ENCODE results near the gene ABCD3.
"Not testable (repeated sequence)": the region's sequence is repeated elsewhere in the genome, so short reads cannot be mapped to it uniquely, and the experiment has no call there.

Gene ABCD3
- total RNA-seq, result 24.6 reads per million, percentile 51 among the genes with 10 or more reads in this experiment

GRCh38 chr1:94417978-94418663, at the start of gene ABCD3:
Gene ABCD3 (plus strand): TSS chr1:94418389. CDS start chr1:94418479, 90 bp downstream.
- DNase-seq, result peak; percentile 94

- DNase-seq, result not testable (repeated sequence)
Observed at GRCh38 chr1:94372771-94373170, 45.4 kb upstream of the ABCD3 start.

- not testable (repeated sequence) for DNase-seq
Observed at GRCh38 chr1:94373311-94373710, 44.9 kb upstream of the ABCD3 start.

GRCh38 chr1:94375666-94376065, 42.5 kb upstream of the ABCD3 start:
- not testable (repeated sequence) for DNase-seq

- DNase-seq, result not testable (repeated sequence)
Observed at GRCh38 chr1:94378493-94378892, 39.7 kb upstream of the ABCD3 start.

GRCh38 chr1:94379615-94380014, 38.6 kb upstream of the ABCD3 start:
- DNase-seq, result no peak

GRCh38 chr1:94382201-94382600, 36.0 kb upstream of the ABCD3 start:
- no peak for DNase-seq

- no peak for DNase-seq
Observed at GRCh38 chr1:94383966-94384408, 34.2 kb upstream of the ABCD3 start.

- no peak for DNase-seq
Observed at GRCh38 chr1:94384485-94385265, 33.5 kb upstream of the ABCD3 start.

- DNase-seq, result no peak
Observed at GRCh38 chr1:94385308-94385929, 32.8 kb upstream of the ABCD3 start.

GRCh38 chr1:94389298-94389697, 28.9 kb upstream of the ABCD3 start:
- DNase-seq, result no peak

GRCh38 chr1:94394247-94394646, 23.9 kb upstream of the ABCD3 start:
- no peak for DNase-seq

GRCh38 chr1:94395231-94395630, 23.0 kb upstream of the ABCD3 start:
- no peak for DNase-seq

- DNase-seq, result no peak
Observed at GRCh38 chr1:94395748-94396309, 22.4 kb upstream of the ABCD3 start.

GRCh38 chr1:94396356-94397010, 21.7 kb upstream of the ABCD3 start:
- no peak for DNase-seq

- no peak for DNase-seq
Observed at GRCh38 chr1:94398356-94398755, 19.8 kb upstream of the ABCD3 start.

- DNase-seq, result no peak
Observed at GRCh38 chr1:94399453-94399852, 18.7 kb upstream of the ABCD3 start.

- DNase-seq, result no peak
Observed at GRCh38 chr1:94401206-94401605, 17.0 kb upstream of the ABCD3 start.

GRCh38 chr1:94406446-94406845, 11.7 kb upstream of the ABCD3 start:
- no peak for DNase-seq

- no peak for DNase-seq
Observed at GRCh38 chr1:94408104-94408830, 9.9 kb upstream of the ABCD3 start.

GRCh38 chr1:94411237-94411636, 7.0 kb upstream of the ABCD3 start:
- no peak for DNase-seq

- no peak for DNase-seq
Observed at GRCh38 chr1:94413311-94413710, 4.9 kb upstream of the ABCD3 start.

Data from effector CD4-positive, alpha-beta T cell (primary cell).